HEK293T (cell line): ENCODE results near the gene LDHAL6A.
"Not testable (repeated sequence)": the region's sequence is repeated elsewhere in the genome, so short reads cannot be mapped to it uniquely, and the experiment has no call there.

ENCODE experiments used
- CTCF ChIA-PET: fragments of 350-600 bp; formaldehyde crosslinking; extraction: SDS; loops from one replicate; lab custom pipeline; 2021; ENCODE audit warnings: antibody characterized with exemption, inconsistent platforms; lab: Yijun Ruan, JAX
- POLR2A ChIA-PET: fragments of 350-600 bp; formaldehyde crosslinking; extraction: SDS; loops from one replicate; lab custom pipeline; 2020; ENCODE audit warnings: antibody characterized with exemption, inconsistent platforms; lab: Yijun Ruan, JAX
- DNase-seq: peaks from one replicate; pipeline ENCODE4 v3.0.0; 2012; ENCODE audit warnings: mixed read lengths; ENCODE audit errors: extremely low spot score
- ARNT ChIP-seq: fragments of 450-650 bp; IDR thresholded peaks from 2 replicates; pipeline ENCODE4 v1.6.1; 2017; ENCODE audit warnings: mild to moderate bottlenecking
- BHLHE40 ChIP-seq: fragments of 450-650 bp; IDR thresholded peaks from 2 replicates; pipeline ENCODE4 v1.6.1; 2016; ENCODE audit warnings: mild to moderate bottlenecking, moderate library complexity, borderline replicate concordance
- ELF4 ChIP-seq: fragments of 450-650 bp; IDR thresholded peaks from 2 replicates; pipeline ENCODE4 v1.6.1; 2017; ENCODE audit warnings: antibody characterized with exemption
- FOXA1 ChIP-seq: fragments of 450-650 bp; IDR thresholded peaks from 2 replicates; pipeline ENCODE4 v1.6.1; 2016; ENCODE audit warnings: mild to moderate bottlenecking
- FOXK2 ChIP-seq: fragments of 450-650 bp; IDR thresholded peaks from 2 replicates; pipeline ENCODE4 v1.6.1; 2016; ENCODE audit warnings: mild to moderate bottlenecking
- FOXM1 ChIP-seq: fragments of 450-650 bp; IDR thresholded peaks from 2 replicates; pipeline ENCODE4 v1.6.1; 2017; ENCODE audit warnings: mild to moderate bottlenecking, borderline replicate concordance
- HDGF ChIP-seq: fragments of 450-650 bp; IDR thresholded peaks from 2 replicates; pipeline ENCODE4 v1.6.1; 2017; ENCODE audit warnings: antibody characterized with exemption, borderline replicate concordance
- L3MBTL2 ChIP-seq: fragments of 450-650 bp; conservative IDR thresholded peaks from 2 replicates; pipeline ENCODE4 v1.6.1; 2016; ENCODE audit warnings: mild to moderate bottlenecking
- LEF1 ChIP-seq: fragments of 450-650 bp; IDR thresholded peaks from 2 replicates; pipeline ENCODE4 v1.6.1; 2017; ENCODE audit warnings: mild to moderate bottlenecking, borderline replicate concordance
- NFRKB ChIP-seq: fragments of 450-650 bp; IDR thresholded peaks from 2 replicates; pipeline ENCODE4 v1.6.1; 2016; ENCODE audit warnings: mild to moderate bottlenecking, moderate library complexity
- PKNOX1 ChIP-seq: fragments of 450-650 bp; IDR thresholded peaks from 2 replicates; pipeline ENCODE4 v1.6.1; 2016
- SP1 ChIP-seq: fragments of 450-650 bp; IDR thresholded peaks from 2 replicates; pipeline ENCODE4 v1.6.1; 2017
- SUZ12 ChIP-seq: fragments of 450-650 bp; IDR thresholded peaks from 2 replicates; pipeline ENCODE4 v1.6.1; 2016; ENCODE audit warnings: mild to moderate bottlenecking
- TARDBP ChIP-seq: fragments of 450-650 bp; IDR thresholded peaks from 2 replicates; pipeline ENCODE4 v1.6.1; 2016
- ZNF384 ChIP-seq: fragments of 450-650 bp; IDR thresholded peaks from 2 replicates; pipeline ENCODE4 v1.6.1; 2016

The LDHAL6A gene

DNA sequence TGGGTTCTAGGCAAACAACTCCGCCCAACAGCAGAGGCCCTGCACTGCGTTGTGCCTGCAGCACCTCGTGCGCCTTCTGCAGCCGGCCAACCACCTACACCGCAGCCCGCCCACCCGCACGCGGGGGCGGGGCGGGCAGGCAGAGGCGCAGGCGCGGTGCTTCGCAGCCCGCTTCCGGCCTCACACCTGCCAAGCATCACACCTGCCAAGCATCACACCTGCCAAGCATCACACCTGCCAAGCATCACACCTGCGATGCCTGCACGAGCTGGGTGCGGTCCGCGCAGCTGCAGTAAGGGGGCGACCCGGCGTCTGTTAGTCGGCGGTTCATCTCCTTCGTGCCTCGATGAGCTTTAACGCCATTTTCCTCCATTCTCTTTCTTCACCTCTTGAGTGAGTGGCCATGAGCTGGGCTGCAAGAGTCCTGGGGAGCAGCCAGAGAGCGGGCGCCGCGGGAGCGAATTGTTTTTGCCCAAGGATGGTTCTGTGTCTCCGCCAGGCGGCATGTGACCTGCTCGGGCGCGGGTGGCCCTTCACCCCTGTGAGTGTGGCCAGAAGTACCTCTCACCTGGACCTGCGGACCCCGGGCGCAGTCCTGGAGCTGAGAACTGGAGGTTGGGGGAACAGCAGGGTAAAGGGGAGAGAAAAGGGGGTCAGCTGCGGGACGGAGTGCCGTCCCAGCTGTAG is at the start of gene LDHAL6A:
Gene LDHAL6A, plus strand, starts transcription at position 171 of the 687 bp plus-strand sequence. CDS start 825 bp downstream, outside the sequence.
- DNase-seq = no peak
- TF ChIP-seq SP1 (no peak), HDGF (no peak), ELF4 (no peak), FOXK2 (no peak), BHLHE40 (no peak), NFRKB (no peak), ZNF384 (no peak), L3MBTL2 (no peak), SUZ12 (no peak), ARNT (no peak), LEF1 (no peak), TARDBP (no peak), FOXA1 (no peak)
- CTCF ChIA-PET = no interaction called here
- POLR2A ChIA-PET = no interaction called here

- CTCF ChIA-PET, DNase-seq: not testable (repeated sequence)
- POLR2A ChIA-PET = interaction anchor here (0.9 kb wide), 1 partner anchor 13 kb away, joined by 4 read pairs; the partner anchor contains the start of gene LDHA
Observed at GRCh38 chr11:18407400-18407799, 48.3 kb upstream of the LDHAL6A start.

GRCh38 chr11:18408558-18409291 is 46.9 kb upstream of the LDHAL6A start:
- TF ChIP-seq FOXA1 (no peak), SP1 (no peak), NFRKB (no peak), SUZ12 (no peak), ARNT (no peak), ZNF384 (no peak), TARDBP (no peak), LEF1 (no peak), PKNOX1 (no peak), HDGF (no peak), L3MBTL2 (no peak), ELF4 (no peak)
- POLR2A ChIA-PET = interaction anchor here (0.8 kb wide), 1 partner anchor 13 kb away, joined by 4 read pairs; no protein-coding TSS in a partner anchor
- CTCF ChIA-PET = interaction anchor here (1.4 kb wide), 1 partner anchor 13 kb away, joined by 4 read pairs; no protein-coding TSS in a partner anchor
- DNase-seq = no peak

GRCh38 chr11:18416459-18416858 is 39.2 kb upstream of the LDHAL6A start:
- POLR2A ChIA-PET = no interaction called here
- CTCF ChIA-PET = no interaction called here
- no peak for TF ChIP-seq L3MBTL2
- no peak for TF ChIP-seq FOXM1
- no peak for TF ChIP-seq ELF4
- no peak for TF ChIP-seq FOXA1
- TF ChIP-seq LEF1 = no peak
- TF ChIP-seq SUZ12 = no peak
- TF ChIP-seq PKNOX1 = no peak
- TF ChIP-seq ZNF384 = no peak
- TF ChIP-seq HDGF = no peak
- DNase-seq = no peak

- ChIA-PET CTCF (no interaction called here), POLR2A (no interaction called here)
- no peak for TF ChIP-seq FOXA1
- TF ChIP-seq ARNT = no peak
- no peak for TF ChIP-seq LEF1
- TF ChIP-seq HDGF = no peak
- TF ChIP-seq L3MBTL2 = no peak
- TF ChIP-seq SUZ12 = no peak
- no peak for TF ChIP-seq BHLHE40
- no peak for TF ChIP-seq NFRKB
- no peak for DNase-seq
Observed at GRCh38 chr11:18419040-18419439, 36.6 kb upstream of the LDHAL6A start.

GRCh38 chr11:18420067-18420466 is 35.6 kb upstream of the LDHAL6A start:
- CTCF ChIA-PET = interaction anchor here (0.7 to 0.8 kb wide), 2 partner anchors 10 to 13 kb away, joined by 3 to 6 read pairs; no protein-coding TSS in a partner anchor
- TF ChIP-seq PKNOX1 = no peak
- no peak for TF ChIP-seq BHLHE40
- TF ChIP-seq NFRKB = no peak
- TF ChIP-seq SUZ12 = no peak
- TF ChIP-seq SP1 = no peak
- TF ChIP-seq L3MBTL2 = no peak
- TF ChIP-seq TARDBP = no peak
- no peak for TF ChIP-seq HDGF
- no peak for TF ChIP-seq ARNT
- TF ChIP-seq ZNF384 = no peak
- TF ChIP-seq LEF1 = no peak
- TF ChIP-seq FOXK2 = no peak
- TF ChIP-seq FOXM1 = no peak
- DNase-seq = no peak
- POLR2A ChIA-PET = no interaction called here

DNA sequence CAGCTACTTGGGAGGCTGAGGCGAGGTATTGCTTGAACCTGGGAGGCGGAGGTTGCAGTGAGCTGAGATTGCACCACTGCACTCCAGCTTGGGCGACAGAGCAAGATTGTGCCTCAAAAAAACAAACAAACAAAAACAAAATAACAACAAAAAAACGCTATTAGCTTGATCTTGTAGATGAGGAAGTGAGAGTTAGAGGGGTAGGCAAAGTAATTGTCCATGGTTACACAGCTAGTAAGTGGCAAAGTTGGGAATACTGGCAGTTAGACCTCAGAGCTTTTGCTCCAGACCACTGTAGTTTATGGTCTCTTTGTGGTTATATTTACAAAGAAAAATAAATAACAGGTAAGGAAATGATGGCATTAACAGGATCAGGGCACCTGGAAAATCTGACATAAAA is 28.4 kb upstream of the LDHAL6A start:
- no peak for TF ChIP-seq PKNOX1
- no peak for TF ChIP-seq HDGF
- TF ChIP-seq BHLHE40 = no peak
- no peak for TF ChIP-seq FOXK2
- TF ChIP-seq TARDBP = no peak
- no peak for TF ChIP-seq ELF4
- no peak for TF ChIP-seq FOXA1
- TF ChIP-seq LEF1 = no peak
- POLR2A ChIA-PET = no interaction called here
- CTCF ChIA-PET = interaction anchor here (0.5 kb wide), 1 partner anchor 106 kb away, joined by 3 read pairs; no protein-coding TSS in a partner anchor
- no peak for DNase-seq
